SK-N-MC (cell line): ENCODE measurements around the gene SLCO3A1.

Source experiments
- DNase-seq: peaks from one replicate; pipeline ENCODE4 v3.0.0-alpha.2; 2011; ENCODE audit warnings: low read depth, low spot score
- H3K27ac ChIP-seq: fragments of 200-600 bp; sonication (generic); 2 replicates; pipeline ENCODE4 v1.5.1; 2016; ENCODE audit warnings: mixed run types
- H3K36me3 ChIP-seq: fragments of 200-600 bp; sonication (generic); 2 replicates; pipeline ENCODE4 v1.6.1; 2017; ENCODE audit warnings: antibody characterized with exemption, low read length, mixed read lengths; ENCODE audit not compliant: insufficient read depth
- H3K4me3 ChIP-seq: fragments of 200-600 bp; sonication (generic); 2 replicates; pipeline ENCODE4 v1.5.1; 2016
- H3K9ac ChIP-seq: fragments of 200-600 bp; sonication (generic); 2 replicates; pipeline ENCODE4 v1.8.0; 2017; ENCODE audit warnings: mixed run types, mixed read lengths; ENCODE audit not compliant: insufficient read length
- H3K9me3 ChIP-seq: fragments of 200-600 bp; sonication (generic); 2 replicates; pipeline ENCODE4 v1.6.1; 2017; ENCODE audit warnings: low read depth, mild to moderate bottlenecking, antibody characterized with exemption, low read length, moderate library complexity, mixed read lengths
- EZH2 ChIP-seq: fragments of 200-600 bp; sonication (generic); IDR thresholded peaks from one replicate; pipeline ENCODE4 v1.6.1; 2017; ENCODE audit warnings: antibody characterized with exemption
- FOXP2 ChIP-seq: optimal IDR thresholded peaks from 2 replicates; pipeline ENCODE3; 2011; ENCODE audit warnings: mild to moderate bottlenecking, moderate library complexity; ENCODE audit not compliant: insufficient read depth; ENCODE audit errors: extremely low read length, control extremely low read depth
- POLR2AphosphoS5 ChIP-seq: IDR thresholded peaks from 2 replicates; pipeline ENCODE4 v1.6.1; 2012; ENCODE audit warnings: mild to moderate bottlenecking, low read depth, low read length, borderline replicate concordance

The SLCO3A1 gene

GRCh38 chr15:92009162-92009561, 155.7 kb downstream of the SLCO3A1 start:
- Histone ChIP-seq H3K9ac (no peak overlapping the region), H3K27ac (no peak overlapping the region), H3K36me3 (no peaks in the 10 kb centered on the region), H3K4me3 (no peak overlapping the region), H3K9me3 (no peaks in the 10 kb centered on the region)
- DNase-seq: no peak
- TF ChIP-seq FOXP2 (no peak), EZH2 (no peak), POLR2AphosphoS5 (no peak)

- DNase-seq: no peak
- Histone ChIP-seq H3K9ac (no peak overlapping the region), H3K36me3 (no peaks in the 10 kb centered on the region), H3K27ac (no peak overlapping the region), H3K9me3 (no peaks in the 10 kb centered on the region), H3K4me3 (no peak overlapping the region)
- no peak for TF ChIP-seq POLR2AphosphoS5
- TF ChIP-seq EZH2: no peak
- TF ChIP-seq FOXP2: no peak
These were observed 158.3 kb downstream of the SLCO3A1 start for GRCh38 chr15:92011611-92012367.

GRCh38 chr15:92012368-92012629, 158.8 kb downstream of the SLCO3A1 start:
- Histone ChIP-seq H3K36me3 (no peaks in the 10 kb centered on the region), H3K9ac (no peak overlapping the region), H3K4me3 (no peak overlapping the region), H3K9me3 (no peaks in the 10 kb centered on the region), H3K27ac (no peak overlapping the region)
- DNase-seq: no peak
- no peak for TF ChIP-seq POLR2AphosphoS5
- no peak for TF ChIP-seq EZH2
- TF ChIP-seq FOXP2: no peak

- TF ChIP-seq FOXP2: no peak
- no peak for TF ChIP-seq EZH2
- no peak for TF ChIP-seq POLR2AphosphoS5
- Histone ChIP-seq H3K4me3 (no peak overlapping the region), H3K9ac (no peak overlapping the region), H3K27ac (no peak overlapping the region), H3K9me3 (no peaks in the 10 kb centered on the region), H3K36me3 (no peaks in the 10 kb centered on the region)
- no peak for DNase-seq
These were observed 159.4 kb downstream of the SLCO3A1 start for GRCh38 chr15:92012881-92013280.

- peak; percentile 39 for DNase-seq
- Histone ChIP-seq H3K4me3 (0 out of 2 replicates have a peak overlapping the region, but pooled peaks have one; percentile 28), H3K27ac (peak overlapping the region; percentile 57; the same call in 1 of the 2 replicates), H3K9ac (no peak overlapping the region), H3K36me3 (no peaks in the 10 kb centered on the region), H3K9me3 (no peaks in the 10 kb centered on the region)
- no peak for TF ChIP-seq EZH2
- TF ChIP-seq FOXP2: no peak
- TF ChIP-seq POLR2AphosphoS5: peak; percentile 67; the same call in 1 of the 2 replicates
These were observed 160.9 kb downstream of the SLCO3A1 start for GRCh38 chr15:92014281-92015030.

- no peak for TF ChIP-seq FOXP2
- no peak for TF ChIP-seq POLR2AphosphoS5
- TF ChIP-seq EZH2: no peak
- DNase-seq: no peak
- Histone ChIP-seq H3K9ac (no peak overlapping the region), H3K9me3 (no peaks in the 10 kb centered on the region), H3K27ac (no peak overlapping the region), H3K4me3 (no peak overlapping the region), H3K36me3 (no peaks in the 10 kb centered on the region)
These were observed 164.5 kb downstream of the SLCO3A1 start for GRCh38 chr15:92017882-92018534.

- no peaks in the 10 kb centered on the region for H3K36me3 ChIP-seq
- no peak overlapping the region for H3K27ac ChIP-seq
- no peak overlapping the region for H3K9ac ChIP-seq
- no peak for DNase-seq
- no peaks in the 10 kb centered on the region for H3K9me3 ChIP-seq
- H3K4me3 ChIP-seq: no peak overlapping the region
- TF ChIP-seq EZH2: no peak
- no peak for TF ChIP-seq POLR2AphosphoS5
- no peak for TF ChIP-seq FOXP2
These were observed 165.2 kb downstream of the SLCO3A1 start for GRCh38 chr15:92018535-92019239.

GRCh38 chr15:92019706-92020105, 166.2 kb downstream of the SLCO3A1 start:
- H3K9ac ChIP-seq: no peak overlapping the region
- DNase-seq: no peak
- no peak for TF ChIP-seq FOXP2
- no peak for TF ChIP-seq POLR2AphosphoS5
- no peak for TF ChIP-seq EZH2
- H3K27ac ChIP-seq: no peak overlapping the region
- H3K9me3 ChIP-seq: no peaks in the 10 kb centered on the region
- no peak overlapping the region for H3K4me3 ChIP-seq
- H3K36me3 ChIP-seq: no peaks in the 10 kb centered on the region
